Transverse colon (tissue), 4 donors: ENCODE measurements around the gene RAPGEF2. TPM values are rescaled to one million over a fixed set of nuclear protein-coding genes. Genes with fewer than 3 reads are reported as not detected.

Source experiments
- DNase-seq: peaks from one replicate; pipeline ENCODE4 v3.0.0-alpha.2; 2019
- H3K27ac ChIP-seq, 4 donors: fragments of 200-600 bp; sonication (generic); 2 replicates each; pipeline ENCODE4 v1.5.1; 2016 to 2018; ENCODE audit warnings: inconsistent platforms in 4 of 4
- H3K27me3 ChIP-seq: fragments of 200-600 bp; sonication (generic); 2 replicates; pipeline ENCODE4 v1.5.1; 2017; ENCODE audit warnings: inconsistent platforms
- H3K36me3 ChIP-seq, 4 donors: fragments of 200-600 bp; sonication (generic); 2 replicates each; pipeline ENCODE4 v1.5.1; 2017 to 2019; ENCODE audit warnings: inconsistent platforms in 4 of 4
- H3K4me1 ChIP-seq, 4 donors: fragments of 200-600 bp; sonication (generic); 2 replicates each; pipeline ENCODE4 v1.5.1; 2017 to 2020; ENCODE audit warnings: inconsistent platforms in 4 of 4
- H3K4me3 ChIP-seq, 4 donors: fragments of 200-600 bp; sonication (generic); 1 replicate in 1 of 4; 2 replicates in 3 of 4; pipeline versions ENCODE4 v1.5.1 to v1.6.1; 2017 to 2019; ENCODE audit warnings: inconsistent platforms in 4 of 4
- H3K9me3 ChIP-seq, 2 donors: fragments of 200-600 bp; sonication (generic); 2 replicates each; pipeline ENCODE4 v1.5.1; 2017 to 2019; ENCODE audit warnings: inconsistent platforms in 2 of 2
- CTCF ChIP-seq, 5 experiments: fragments of 200-600 bp in 3 of 5; fragments of 450-650 bp in 2 of 5; sonication (generic) in 3 of 5; IDR thresholded peaks; 1 replicate in 2 of 5; 2 replicates in 3 of 5; pipeline ENCODE4 v1.5.1; 2016 to 2017; ENCODE audit warnings: antibody characterized with exemption in 5 of 5, inconsistent platforms in 3 of 5, mild to moderate bottlenecking in 2 of 5, moderate library complexity in 1 of 5
- EP300 ChIP-seq: sonication (generic); formaldehyde crosslinking; IDR thresholded peaks from one replicate; pipeline ENCODE4 v1.6.1; 2017; ENCODE audit warnings: antibody characterized with exemption, low read depth
- POLR2A ChIP-seq: fragments of 450-650 bp; IDR thresholded peaks from one replicate; pipeline ENCODE4 v1.6.1; 2016; ENCODE audit warnings: antibody characterized with exemption, mild to moderate bottlenecking, moderate library complexity
- POLR2AphosphoS5 ChIP-seq, 3 donors: sonication (generic); formaldehyde crosslinking; IDR thresholded peaks; one replicate each; pipeline ENCODE4 v1.6.1; 2016; ENCODE audit warnings: antibody characterized with exemption in 3 of 3
- WGBS, 2 donors: methylation state at CpG; one replicate each; pipeline ENCODE4 v1.1.5; 2018; ENCODE audit warnings: low coverage in 1 of 2; 5-methylcytosine and 5-hydroxymethylcytosine counted together
- in situ Hi-C, 4 donors: fragments of 200-750 bp; cut with MboI; loops; one replicate each; pipeline versions ENCODE4 v1.15.0 to v1.15.1; 2017; ENCODE audit warnings: low sequenced_read_pairs in 3 of 4, low pct_ligation_motif_present in 1 of 4, low pct_unique_long_range_greater_than_20kb in 1 of 4
- intact Hi-C: fragments of 100-400 bp; cut with DNase I; formaldehyde crosslinking; loops from one replicate; pipeline ENCODE4 v1.15.1; 2023; ENCODE audit warnings: low total_unique reads
- total RNA-seq, 4 donors: library from RNA; depleted of rRNA; stranded (reverse); fragments of >200 nt; gene quantifications; one replicate each; pipeline ENCODE4 v1.1.0, GENCODE V29; 2016

RAPGEF2 gene
- total RNA-seq, 4 donors from 2014 or later = 23.3 to 64.8 (median 49.6) TPM

GRCh38 chr4:159232465-159233106 lies 129.7 kb downstream of the RAPGEF2 start:
- H3K4me3 ChIP-seq = no peak overlapping the region
- H3K9me3 ChIP-seq = no peaks in the 10 kb centered on the region
- in situ Hi-C loops = no loop called here
- no peak overlapping the region for H3K27ac ChIP-seq
- H3K36me3 ChIP-seq = no peaks in the 10 kb centered on the region
- intact Hi-C loops = no loop called here
- TF ChIP-seq POLR2A (no peak), EP300 (no peak), CTCF (IDR thresholded peaks at IDR 0.05) (no peak), POLR2AphosphoS5 (IDR thresholded peaks at IDR 0.05) (no peak)
- H3K27me3 ChIP-seq = no peaks in the 10 kb centered on the region
- DNase-seq = no peak
- 85 to 88% methylated on average over 1 of the region's 1 CpG for WGBS, 2 donors
- peaks cover 0 to 16% (median 8%) of the 10 kb centered on the region in 4 donors for H3K4me1 ChIP-seq

- no peak for TF ChIP-seq POLR2A
- TF ChIP-seq POLR2AphosphoS5 (IDR thresholded peaks at IDR 0.05) = no peak
- TF ChIP-seq EP300 = no peak
- TF ChIP-seq CTCF (IDR thresholded peaks at IDR 0.05) = no peak
- intact Hi-C loops (no loop called here), in situ Hi-C loops (no loop called here)
- no peaks in the 10 kb centered on the region for H3K9me3 ChIP-seq
- H3K27ac ChIP-seq = no peak overlapping the region
- DNase-seq = no peak
- 95 to 96% methylated on average over 3 of the region's 3 CpGs for WGBS, 2 donors
- H3K4me1 ChIP-seq = peaks cover 0 to 22% (median 0%) of the 10 kb centered on the region in 4 donors
- no peaks in the 10 kb centered on the region for H3K36me3 ChIP-seq
- no peak overlapping the region for H3K4me3 ChIP-seq
- no peaks in the 10 kb centered on the region for H3K27me3 ChIP-seq
Measured at GRCh38 chr4:159235779-159236368, 133.0 kb downstream of the RAPGEF2 start.

- no peaks in the 10 kb centered on the region for H3K9me3 ChIP-seq
- no peaks in the 10 kb centered on the region for H3K36me3 ChIP-seq
- no peaks in the 10 kb centered on the region for H3K27me3 ChIP-seq
- in situ Hi-C loops = no loop called here
- intact Hi-C loops = no loop called here
- H3K4me3 ChIP-seq = no peak overlapping the region
- no peak for TF ChIP-seq EP300
- TF ChIP-seq POLR2A = no peak
- no peak for TF ChIP-seq POLR2AphosphoS5 (IDR thresholded peaks at IDR 0.05)
- TF ChIP-seq CTCF (IDR thresholded peaks at IDR 0.05) = no peak
- DNase-seq = no peak
- no peak overlapping the region for H3K27ac ChIP-seq
- 64 to 70% methylated on average over 2 of the region's 2 CpGs for WGBS, 2 donors
- peaks cover 0 to 22% (median 0%) of the 10 kb centered on the region in 4 donors for H3K4me1 ChIP-seq
Measured at GRCh38 chr4:159237975-159238374, 135.1 kb downstream of the RAPGEF2 start.

GRCh38 chr4:159238631-159239030 lies 135.8 kb downstream of the RAPGEF2 start:
- Histone ChIP-seq H3K9me3 (no peaks in the 10 kb centered on the region), H3K4me3 (no peak overlapping the region), H3K27ac (no peak overlapping the region), H3K36me3 (peaks cover 0 to under 1% (median 0%) of the 10 kb centered on the region in 4 donors), H3K4me1 (peaks cover 0 to 22% (median 0%) of the 10 kb centered on the region in 4 donors), H3K27me3 (no peaks in the 10 kb centered on the region)
- intact Hi-C loops (no loop called here), in situ Hi-C loops (no loop called here)
- WGBS, 2 donors = 28 to 32% methylated on average over 2 of the region's 2 CpGs
- no peak for DNase-seq
- TF ChIP-seq CTCF (IDR thresholded peaks at IDR 0.05) = no peak
- no peak for TF ChIP-seq POLR2AphosphoS5 (IDR thresholded peaks at IDR 0.05)
- TF ChIP-seq POLR2A = no peak
- TF ChIP-seq EP300 = no peak
